PC-3 (cell line): ENCODE results near the gene GLIPR2. TPM values are rescaled to one million over a fixed set of nuclear protein-coding genes. Genes with fewer than 3 reads are reported as not detected.

Experiments
- ATAC-seq: fragments of 200-7000 bp; cut with Tn5 transposase; 2 replicates; pipeline ENCODE4 v1.9.1; 2020; ENCODE audit warnings: mild to moderate bottlenecking, moderate library complexity
- BruUV-seq: library from RNA; stranded (reverse); fragments of 400-500 nt; replicated peaks from 2 replicates; lab custom pipeline; 2021; lab: Mats Ljungman, UMichigan
- CTCF ChIA-PET: fragments of 300-600 bp; sonication (Branson Sonifier 250); formaldehyde crosslinking; loops from one replicate; lab custom pipeline; 2022; ENCODE audit warnings: antibody characterized with exemption; lab: Charles Lee
- POLR2A ChIA-PET: fragments of 300-600 bp; sonication (Branson Sonifier 250); formaldehyde crosslinking; loops from one replicate; lab custom pipeline; 2022; ENCODE audit warnings: antibody characterized with exemption; ENCODE audit not compliant: unreplicated experiment; lab: Charles Lee
- DNase-seq: peaks from one replicate; pipeline ENCODE4 v3.0.0-alpha.2; 2015
- H2AFZ ChIP-seq: fragments of 300-600 bp; sonication (generic); 2 replicates; pipeline ENCODE4 v1.6.0; 2016; ENCODE audit warnings: antibody characterized with exemption, low read length
- H3F3A ChIP-seq: fragments of 300-600 bp; sonication (generic); one replicate; pipeline ENCODE4 v1.6.0; 2017; ENCODE audit warnings: antibody characterized with exemption, low read length, control low read depth, mild to moderate bottlenecking; ENCODE audit not compliant: unreplicated experiment
- H3K27ac ChIP-seq: fragments of 300-600 bp; sonication (generic); 2 replicates; pipeline ENCODE4 v1.5.1; 2016; ENCODE audit warnings: mild to moderate bottlenecking, low read length
- H3K27me3 ChIP-seq: fragments of 300-600 bp; sonication (generic); 2 replicates; pipeline ENCODE4 v1.6.1; 2016; ENCODE audit warnings: low read length, mixed read lengths
- H3K36me3 ChIP-seq: fragments of 300-600 bp; sonication (generic); 2 replicates; pipeline ENCODE4 v1.6.1; 2016; ENCODE audit warnings: low read depth, mixed run types, low read length, mixed read lengths
- H3K4me1 ChIP-seq: fragments of 300-600 bp; sonication (generic); 2 replicates; pipeline ENCODE4 v1.5.1; 2016; ENCODE audit warnings: low read length; ENCODE audit not compliant: insufficient read depth
- H3K4me2 ChIP-seq: fragments of 300-600 bp; sonication (generic); 2 replicates; pipeline ENCODE4 v1.6.0; 2016; ENCODE audit warnings: low read length
- H3K4me3 ChIP-seq: fragments of 300-600 bp; sonication (generic); 2 replicates; pipeline ENCODE4 v1.5.1; 2016; ENCODE audit warnings: mild to moderate bottlenecking, low read length, mixed read lengths
- H3K79me2 ChIP-seq: fragments of 300-600 bp; sonication (generic); 2 replicates; pipeline ENCODE4 v1.6.1; 2017; ENCODE audit warnings: low read length, mixed read lengths
- H3K9ac ChIP-seq: fragments of 300-600 bp; sonication (generic); 2 replicates; pipeline ENCODE4 v1.6.0; 2016; ENCODE audit warnings: mild to moderate bottlenecking, low read length
- H3K9me2 ChIP-seq: fragments of 300-600 bp; sonication (generic); replicated peaks from 2 replicates; pipeline ENCODE4 v1.6.1; 2016; ENCODE audit warnings: mixed run types, low read length, mixed read lengths
- H3K9me3 ChIP-seq: fragments of 300-600 bp; sonication (generic); 2 replicates; pipeline ENCODE4 v1.6.1; 2016; ENCODE audit warnings: low read length, mixed read lengths
- H4K20me1 ChIP-seq: fragments of 300-600 bp; sonication (generic); 2 replicates; pipeline ENCODE4 v1.6.1; 2016; ENCODE audit warnings: low read length, mixed read lengths
- EZH2 ChIP-seq: fragments of 300-600 bp; sonication (generic); IDR thresholded peaks from one replicate; pipeline ENCODE4 v1.6.1; 2017; ENCODE audit warnings: antibody characterized with exemption, mild to moderate bottlenecking, low read length; ENCODE audit not compliant: unreplicated experiment
- EZH2phosphoT487 ChIP-seq: fragments of 300-600 bp; sonication (generic); IDR thresholded peaks from 2 replicates; pipeline ENCODE4 v1.6.1; 2018; ENCODE audit warnings: mild to moderate bottlenecking, antibody characterized with exemption, low read length, borderline replicate concordance
- intact Hi-C: fragments of 100-400 bp; cut with micrococcal nuclease; formaldehyde crosslinking; loops from 2 replicates; pipeline ENCODE4 v1.9.0; 2023
- total RNA-seq: library from RNA; depleted of rRNA; stranded (reverse); fragments of >200 nt; gene quantifications from 2 replicates; pipeline ENCODE4 v1.2.3, GENCODE V29; 2014
- TF ChIP-seq, protein P1 (sequence below): fragments of 300-600 bp; sonication (generic); conservative IDR thresholded peaks from 2 replicates; pipeline ENCODE4 v1.5.1; 2017; ENCODE audit warnings: antibody characterized with exemption, low read depth, mild to moderate bottlenecking, low read length

GLIPR2 gene
- total RNA-seq, 1 experiment from 2014 or later, result 6.7 TPM

DNA sequence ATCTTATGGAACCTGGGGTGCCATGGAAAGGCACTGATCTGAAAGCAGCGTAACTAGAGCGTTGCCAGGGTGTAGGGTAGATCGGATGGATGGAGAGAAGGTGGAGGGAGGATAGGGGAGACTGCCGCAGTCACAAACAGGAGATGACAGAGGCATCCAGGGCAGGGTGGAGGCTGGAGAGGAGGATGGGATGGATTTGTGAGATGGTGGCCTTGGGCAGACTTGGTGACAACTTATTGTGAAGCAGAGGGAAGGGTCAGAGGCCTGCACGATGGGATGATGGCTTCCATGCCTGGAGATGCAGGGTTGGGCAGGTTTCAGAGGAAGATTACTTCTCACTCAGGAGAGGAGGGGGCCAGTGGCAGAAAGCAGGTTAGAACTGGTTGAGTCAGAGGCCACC, 2.4 kb downstream of the GLIPR2 start:
- Histone ChIP-seq H4K20me1 (no peaks in the 10 kb centered on the region), H3K4me3 (no peak overlapping the region), H3K36me3 (no peaks in the 10 kb centered on the region), H3F3A (no peaks in the 10 kb centered on the region), H3K27me3 (no peaks in the 10 kb centered on the region), H3K9ac (no peak overlapping the region), H3K4me1 (peaks cover 23% of the 10 kb centered on the region), H3K4me2 (no peak overlapping the region), H3K9me3 (no peaks in the 10 kb centered on the region), H3K27ac (no peak overlapping the region), H3K9me2 (no peaks in the 10 kb centered on the region), H2AFZ (no peak overlapping the region), H3K79me2 (no peaks in the 10 kb centered on the region)
- POLR2A ChIA-PET, result no interaction called here
- BruUV-seq, result no TSS peak
- intact Hi-C loops, result no loop called here
- CTCF ChIA-PET, result no interaction called here
- TF ChIP-seq, protein P1, sequence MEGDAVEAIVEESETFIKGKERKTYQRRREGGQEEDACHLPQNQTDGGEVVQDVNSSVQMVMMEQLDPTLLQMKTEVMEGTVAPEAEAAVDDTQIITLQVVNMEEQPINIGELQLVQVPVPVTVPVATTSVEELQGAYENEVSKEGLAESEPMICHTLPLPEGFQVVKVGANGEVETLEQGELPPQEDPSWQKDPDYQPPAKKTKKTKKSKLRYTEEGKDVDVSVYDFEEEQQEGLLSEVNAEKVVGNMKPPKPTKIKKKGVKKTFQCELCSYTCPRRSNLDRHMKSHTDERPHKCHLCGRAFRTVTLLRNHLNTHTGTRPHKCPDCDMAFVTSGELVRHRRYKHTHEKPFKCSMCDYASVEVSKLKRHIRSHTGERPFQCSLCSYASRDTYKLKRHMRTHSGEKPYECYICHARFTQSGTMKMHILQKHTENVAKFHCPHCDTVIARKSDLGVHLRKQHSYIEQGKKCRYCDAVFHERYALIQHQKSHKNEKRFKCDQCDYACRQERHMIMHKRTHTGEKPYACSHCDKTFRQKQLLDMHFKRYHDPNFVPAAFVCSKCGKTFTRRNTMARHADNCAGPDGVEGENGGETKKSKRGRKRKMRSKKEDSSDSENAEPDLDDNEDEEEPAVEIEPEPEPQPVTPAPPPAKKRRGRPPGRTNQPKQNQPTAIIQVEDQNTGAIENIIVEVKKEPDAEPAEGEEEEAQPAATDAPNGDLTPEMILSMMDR, result no peak
- TF ChIP-seq EZH2phosphoT487, result no peak
- no peak for TF ChIP-seq EZH2
- no peak for ATAC-seq
- DNase-seq, result no peak

GRCh38 chr9:36140086-36141084, 3.9 kb downstream of the GLIPR2 start:
- ChIA-PET POLR2A (no interaction called here), CTCF (interaction anchor here (0.6 kb wide), 1 partner anchor 65 kb away, joined by 14 read pairs; no protein-coding TSS in a partner anchor)
- Histone ChIP-seq H3K9ac (no peak overlapping the region), H3K4me2 (peak overlapping the region; percentile 39; the same call in 1 of the 2 replicates), H3K27ac (peak overlapping the region; percentile 33; the same call in 1 of the 2 replicates), H3K4me3 (peak overlapping the region; percentile 11; the same call in 1 of the 2 replicates), H4K20me1 (no peaks in the 10 kb centered on the region), H2AFZ (no peak overlapping the region), H3F3A (no peaks in the 10 kb centered on the region), H3K79me2 (no peaks in the 10 kb centered on the region), H3K27me3 (no peaks in the 10 kb centered on the region), H3K36me3 (no peaks in the 10 kb centered on the region), H3K9me3 (no peaks in the 10 kb centered on the region), H3K9me2 (no peaks in the 10 kb centered on the region), H3K4me1 (peaks cover 23% of the 10 kb centered on the region)
- BruUV-seq, result no TSS peak
- no peak for TF ChIP-seq EZH2phosphoT487
- TF ChIP-seq EZH2, result no peak
- TF ChIP-seq, protein P1, result no peak
- ATAC-seq (no peak), DNase-seq (no peak)
- intact Hi-C loops, result no loop called here
